RWPE1 (cell line): ENCODE measurements around the gene CD300C.

Source experiments
- CTCF ChIA-PET: fragments of 350-600 bp; sonication (Branson Sonifier 250); formaldehyde crosslinking; extraction: SDS; loops from one replicate; lab custom pipeline; 2021; lab: Yijun Ruan, JAX
- POLR2A ChIA-PET: fragments of 400-600 bp; formaldehyde crosslinking; extraction: SDS; loops from one replicate; lab custom pipeline; 2020; ENCODE audit warnings: antibody characterized with exemption; ENCODE audit not compliant: low non-redundant PET; lab: Yijun Ruan, JAX
- DNase-seq: peaks from one replicate; pipeline ENCODE4 v3.0.0; 2012; ENCODE audit warnings: low spot score
- H3K27ac ChIP-seq: fragments of 450-650 bp; 2 replicates; pipeline ENCODE4 v1.5.1; 2017
- CTCF ChIP-seq: fragments of 450-650 bp; conservative IDR thresholded peaks from 2 replicates; pipeline ENCODE4 v1.5.1; 2017; ENCODE audit warnings: low read depth, mild to moderate bottlenecking

CD300C gene

GRCh38 chr17:74544991-74545842, 698 bp downstream of the CD300C start:
- no peak for TF ChIP-seq CTCF
- ChIA-PET POLR2A (no interaction called here), CTCF (interaction anchor here (1.2 kb wide), 1 partner anchor 21 kb away, joined by 6 read pairs; no protein-coding TSS in a partner anchor)
- DNase-seq: no peak
- H3K27ac ChIP-seq: no peak overlapping the region

- no peak overlapping the region for H3K27ac ChIP-seq
- POLR2A ChIA-PET: no interaction called here
- DNase-seq: no peak
- no peak for TF ChIP-seq CTCF
- CTCF ChIA-PET: no interaction called here
Observed at GRCh38 chr17:74543891-74544760, 1.8 kb downstream of the CD300C start.

GRCh38 chr17:74543406-74543805, 2.5 kb downstream of the CD300C start:
- DNase-seq: no peak
- POLR2A ChIA-PET: no interaction called here
- CTCF ChIA-PET: no interaction called here

GRCh38 chr17:74542727-74543383, 3.1 kb downstream of the CD300C start:
- no peak overlapping the region for H3K27ac ChIP-seq
- ChIA-PET POLR2A (no interaction called here), CTCF (no interaction called here)

More at GRCh38 chr17:74543406-74543805, 2.5 kb downstream of the CD300C start:
- no peak overlapping the region for H3K27ac ChIP-seq
- TF ChIP-seq CTCF: no peak

GRCh38 chr17:74542166-74542565, 3.7 kb downstream of the CD300C start:
- POLR2A ChIA-PET: no interaction called here
- no peak for TF ChIP-seq CTCF
- CTCF ChIA-PET: no interaction called here
- no peak overlapping the region for H3K27ac ChIP-seq
- DNase-seq: no peak

More at GRCh38 chr17:74542727-74543383, 3.1 kb downstream of the CD300C start:
- no peak for TF ChIP-seq CTCF
- no peak for DNase-seq
